Measurements from ENCODE around the gene ECI1. TPM values are rescaled to one million over a fixed set of nuclear protein-coding genes. Genes with fewer than 3 reads are reported as not detected.

The ECI1 gene
- total and polyA plus RNA-seq, 2 experiments from 2014 or later: 118 to 143 TPM

DNA sequence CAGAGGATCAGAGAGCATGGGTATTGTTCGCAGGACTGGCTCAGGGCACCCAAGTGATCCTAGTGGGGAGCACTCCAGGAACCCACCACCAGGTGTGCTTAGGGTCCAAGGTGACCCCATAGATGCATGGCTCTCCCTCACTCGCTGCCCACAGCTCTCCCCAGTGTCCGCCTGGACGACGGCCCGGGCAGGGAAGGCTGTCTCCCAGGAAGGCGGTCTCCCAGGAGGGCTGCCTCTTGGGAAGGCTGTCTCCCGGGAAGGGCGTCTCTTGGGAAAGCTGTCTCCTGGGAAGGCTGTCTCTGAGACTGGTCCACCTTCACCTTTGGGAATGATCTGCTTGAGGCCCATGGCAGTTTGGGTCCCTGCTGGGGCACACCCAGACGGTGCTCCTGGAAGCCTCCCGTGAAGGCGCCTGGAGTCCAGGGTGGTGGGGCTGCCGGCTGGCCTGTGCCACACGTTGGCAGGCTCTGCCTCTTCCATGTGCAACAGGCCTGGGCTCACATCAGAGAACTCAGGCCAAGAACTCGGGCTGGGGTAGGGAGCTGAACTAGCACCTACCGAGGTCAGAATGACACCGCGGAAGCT is 5.0 kb downstream of the ECI1 start (continued):
- TF ChIP-seq EZH2 (IDR thresholded peaks at IDR 0.05; ENCODE audit: low read depth, unreplicated experiment) (no peak), STAT1 (IDR thresholded peaks at IDR 0.05; ENCODE audit: unreplicated experiment) (no peak)
- TF ChIP-seq, protein P1, sequence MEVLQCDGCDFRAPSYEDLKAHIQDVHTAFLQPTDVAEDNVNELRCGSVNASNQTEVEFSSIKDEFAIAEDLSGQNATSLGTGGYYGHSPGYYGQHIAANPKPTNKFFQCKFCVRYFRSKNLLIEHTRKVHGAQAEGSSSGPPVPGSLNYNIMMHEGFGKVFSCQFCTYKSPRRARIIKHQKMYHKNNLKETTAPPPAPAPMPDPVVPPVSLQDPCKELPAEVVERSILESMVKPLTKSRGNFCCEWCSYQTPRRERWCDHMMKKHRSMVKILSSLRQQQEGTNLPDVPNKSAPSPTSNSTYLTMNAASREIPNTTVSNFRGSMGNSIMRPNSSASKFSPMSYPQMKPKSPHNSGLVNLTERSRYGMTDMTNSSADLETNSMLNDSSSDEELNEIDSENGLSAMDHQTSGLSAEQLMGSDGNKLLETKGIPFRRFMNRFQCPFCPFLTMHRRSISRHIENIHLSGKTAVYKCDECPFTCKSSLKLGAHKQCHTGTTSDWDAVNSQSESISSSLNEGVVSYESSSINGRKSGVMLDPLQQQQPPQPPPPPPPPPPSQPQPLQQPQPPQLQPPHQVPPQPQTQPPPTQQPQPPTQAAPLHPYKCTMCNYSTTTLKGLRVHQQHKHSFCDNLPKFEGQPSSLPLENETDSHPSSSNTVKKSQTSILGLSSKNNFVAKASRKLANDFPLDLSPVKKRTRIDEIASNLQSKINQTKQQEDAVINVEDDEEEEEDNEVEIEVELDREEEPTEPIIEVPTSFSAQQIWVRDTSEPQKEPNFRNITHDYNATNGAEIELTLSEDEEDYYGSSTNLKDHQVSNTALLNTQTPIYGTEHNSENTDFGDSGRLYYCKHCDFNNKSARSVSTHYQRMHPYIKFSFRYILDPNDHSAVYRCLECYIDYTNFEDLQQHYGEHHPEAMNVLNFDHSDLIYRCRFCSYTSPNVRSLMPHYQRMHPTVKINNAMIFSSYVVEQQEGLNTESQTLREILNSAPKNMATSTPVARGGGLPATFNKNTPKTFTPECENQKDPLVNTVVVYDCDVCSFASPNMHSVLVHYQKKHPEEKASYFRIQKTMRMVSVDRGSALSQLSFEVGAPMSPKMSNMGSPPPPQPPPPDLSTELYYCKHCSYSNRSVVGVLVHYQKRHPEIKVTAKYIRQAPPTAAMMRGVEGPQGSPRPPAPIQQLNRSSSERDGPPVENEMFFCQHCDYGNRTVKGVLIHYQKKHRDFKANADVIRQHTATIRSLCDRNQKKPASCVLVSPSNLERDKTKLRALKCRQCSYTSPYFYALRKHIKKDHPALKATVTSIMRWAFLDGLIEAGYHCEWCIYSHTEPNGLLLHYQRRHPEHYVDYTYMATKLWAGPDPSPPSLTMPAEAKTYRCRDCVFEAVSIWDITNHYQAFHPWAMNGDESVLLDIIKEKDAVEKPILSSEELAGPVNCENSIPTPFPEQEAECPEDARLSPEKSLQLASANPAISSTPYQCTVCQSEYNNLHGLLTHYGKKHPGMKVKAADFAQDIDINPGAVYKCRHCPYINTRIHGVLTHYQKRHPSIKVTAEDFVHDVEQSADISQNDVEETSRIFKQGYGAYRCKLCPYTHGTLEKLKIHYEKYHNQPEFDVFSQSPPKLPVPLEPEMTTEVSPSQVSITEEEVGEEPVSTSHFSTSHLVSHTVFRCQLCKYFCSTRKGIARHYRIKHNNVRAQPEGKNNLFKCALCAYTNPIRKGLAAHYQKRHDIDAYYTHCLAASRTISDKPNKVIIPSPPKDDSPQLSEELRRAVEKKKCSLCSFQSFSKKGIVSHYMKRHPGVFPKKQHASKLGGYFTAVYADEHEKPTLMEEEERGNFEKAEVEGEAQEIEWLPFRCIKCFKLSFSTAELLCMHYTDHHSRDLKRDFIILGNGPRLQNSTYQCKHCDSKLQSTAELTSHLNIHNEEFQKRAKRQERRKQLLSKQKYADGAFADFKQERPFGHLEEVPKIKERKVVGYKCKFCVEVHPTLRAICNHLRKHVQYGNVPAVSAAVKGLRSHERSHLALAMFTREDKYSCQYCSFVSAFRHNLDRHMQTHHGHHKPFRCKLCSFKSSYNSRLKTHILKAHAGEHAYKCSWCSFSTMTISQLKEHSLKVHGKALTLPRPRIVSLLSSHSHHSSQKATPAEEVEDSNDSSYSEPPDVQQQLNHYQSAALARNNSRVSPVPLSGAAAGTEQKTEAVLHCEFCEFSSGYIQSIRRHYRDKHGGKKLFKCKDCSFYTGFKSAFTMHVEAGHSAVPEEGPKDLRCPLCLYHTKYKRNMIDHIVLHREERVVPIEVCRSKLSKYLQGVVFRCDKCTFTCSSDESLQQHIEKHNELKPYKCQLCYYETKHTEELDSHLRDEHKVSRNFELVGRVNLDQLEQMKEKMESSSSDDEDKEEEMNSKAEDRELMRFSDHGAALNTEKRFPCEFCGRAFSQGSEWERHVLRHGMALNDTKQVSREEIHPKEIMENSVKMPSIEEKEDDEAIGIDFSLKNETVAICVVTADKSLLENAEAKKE (CRISPR knock-in tag; IDR thresholded peaks at IDR 0.05): no peak

DNA sequence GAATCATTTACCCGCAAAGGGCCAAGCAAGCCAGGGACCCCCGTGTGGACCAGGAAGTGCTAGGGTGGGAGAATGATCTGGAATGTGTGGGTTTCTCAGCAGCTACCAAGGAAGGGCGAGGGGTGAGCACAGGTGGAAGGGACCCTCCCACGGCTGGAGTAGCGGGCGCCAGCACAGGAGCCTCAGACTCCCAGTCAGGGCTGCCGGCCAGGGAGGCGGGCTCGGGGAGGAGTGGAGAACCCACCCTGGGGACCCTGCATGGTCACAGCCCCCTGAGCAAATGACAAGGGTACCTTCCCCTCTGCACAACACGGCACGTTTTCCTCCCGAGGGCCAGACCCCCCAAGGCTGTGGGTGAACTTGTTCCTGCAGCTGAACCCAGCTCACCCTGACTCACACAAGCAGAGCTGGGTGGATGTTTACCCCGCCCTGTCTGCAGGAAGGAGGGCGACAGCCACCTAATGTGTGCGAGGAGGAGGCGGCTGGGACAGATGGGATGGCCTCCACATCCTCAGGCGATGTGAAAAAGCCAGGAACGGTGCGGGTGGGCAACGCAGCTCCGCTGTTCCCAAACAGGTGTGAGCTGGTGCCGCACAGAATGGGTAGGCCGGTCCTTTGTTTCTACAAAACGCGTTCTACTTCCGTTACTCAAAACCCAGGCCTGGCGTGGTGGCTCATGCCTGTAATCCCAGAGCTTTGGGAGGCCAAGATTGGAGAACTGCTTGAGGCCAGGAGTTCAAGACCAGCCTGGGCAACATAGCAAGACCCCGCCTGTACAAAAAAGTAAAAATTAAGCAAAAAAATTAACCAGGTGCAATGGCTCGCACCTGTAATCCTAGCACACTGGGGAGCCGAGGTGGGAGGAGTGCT is 6.2 kb downstream of the ECI1 start:
- peaks cover 3% of the 10 kb centered on the region; the same call in 1 of the 2 replicates for H3K4me1 ChIP-seq (ENCODE audit: insufficient read depth)
- Mint-ChIP-seq H3K27me3 (ENCODE audit: insufficient read depth, low read depth, poor library complexity) (peaks cover 9% of the 10 kb centered on the region), H3K9me3 (no peaks in the 10 kb centered on the region), H3K4me3 (no peak overlapping the region; the same call in 2 of the 3 replicates), H3K27ac (no peak overlapping the region), H3K36me3 (ENCODE audit: low read depth) (peaks cover 59% of the 10 kb centered on the region), H3K4me1 (no peaks in the 10 kb centered on the region; the same call in 2 of the 3 replicates)
- no peaks in the 10 kb centered on the region for H3K9me2 ChIP-seq (ENCODE audit: insufficient read depth)
- no peak for DNase-seq (ENCODE audit: low spot score)
- no peak overlapping the region for H3K4me3 ChIP-seq
- H2AFZ ChIP-seq: no peak overlapping the region
- no peaks in the 10 kb centered on the region for H3K27me3 ChIP-seq (ENCODE audit: insufficient read depth)
- no peak overlapping the region; the same call in 1 of the 2 replicates for H3K27ac ChIP-seq (ENCODE audit: low read depth)
- peaks cover 4% of the 10 kb centered on the region for H4K20me1 ChIP-seq (replicated peaks; ENCODE audit: insufficient read depth)
- H3K79me2 ChIP-seq (replicated peaks; ENCODE audit: insufficient read depth): peaks cover 24% of the 10 kb centered on the region
- no peak for ATAC-seq
- H3F3A ChIP-seq (replicated peaks; ENCODE audit: low read depth): peaks cover 7% of the 10 kb centered on the region
- H3K4me2 ChIP-seq: no peak overlapping the region
- H3K36me3 ChIP-seq (ENCODE audit: insufficient read depth): peaks cover 4% of the 10 kb centered on the region; the same call in 1 of the 2 replicates
- TF ChIP-seq EZH2phosphoT487 (IDR thresholded peaks at IDR 0.05; ENCODE audit: unreplicated experiment) (no peak), JUNB (IDR thresholded peaks at IDR 0.05; ENCODE audit: unreplicated experiment) (no peak), STAT1 (IDR thresholded peaks at IDR 0.05; ENCODE audit: unreplicated experiment) (no peak), CREB1 (CRISPR knock-in tag; IDR thresholded peaks at IDR 0.05; ENCODE audit: low read depth) (no peak), ZNF331 (CRISPR knock-in tag; IDR thresholded peaks at IDR 0.05; ENCODE audit: low read depth) (no peak), POLR2AphosphoS5 (IDR thresholded peaks at IDR 0.05; ENCODE audit: low read depth) (no peak)
- TF ChIP-seq, protein P2, sequence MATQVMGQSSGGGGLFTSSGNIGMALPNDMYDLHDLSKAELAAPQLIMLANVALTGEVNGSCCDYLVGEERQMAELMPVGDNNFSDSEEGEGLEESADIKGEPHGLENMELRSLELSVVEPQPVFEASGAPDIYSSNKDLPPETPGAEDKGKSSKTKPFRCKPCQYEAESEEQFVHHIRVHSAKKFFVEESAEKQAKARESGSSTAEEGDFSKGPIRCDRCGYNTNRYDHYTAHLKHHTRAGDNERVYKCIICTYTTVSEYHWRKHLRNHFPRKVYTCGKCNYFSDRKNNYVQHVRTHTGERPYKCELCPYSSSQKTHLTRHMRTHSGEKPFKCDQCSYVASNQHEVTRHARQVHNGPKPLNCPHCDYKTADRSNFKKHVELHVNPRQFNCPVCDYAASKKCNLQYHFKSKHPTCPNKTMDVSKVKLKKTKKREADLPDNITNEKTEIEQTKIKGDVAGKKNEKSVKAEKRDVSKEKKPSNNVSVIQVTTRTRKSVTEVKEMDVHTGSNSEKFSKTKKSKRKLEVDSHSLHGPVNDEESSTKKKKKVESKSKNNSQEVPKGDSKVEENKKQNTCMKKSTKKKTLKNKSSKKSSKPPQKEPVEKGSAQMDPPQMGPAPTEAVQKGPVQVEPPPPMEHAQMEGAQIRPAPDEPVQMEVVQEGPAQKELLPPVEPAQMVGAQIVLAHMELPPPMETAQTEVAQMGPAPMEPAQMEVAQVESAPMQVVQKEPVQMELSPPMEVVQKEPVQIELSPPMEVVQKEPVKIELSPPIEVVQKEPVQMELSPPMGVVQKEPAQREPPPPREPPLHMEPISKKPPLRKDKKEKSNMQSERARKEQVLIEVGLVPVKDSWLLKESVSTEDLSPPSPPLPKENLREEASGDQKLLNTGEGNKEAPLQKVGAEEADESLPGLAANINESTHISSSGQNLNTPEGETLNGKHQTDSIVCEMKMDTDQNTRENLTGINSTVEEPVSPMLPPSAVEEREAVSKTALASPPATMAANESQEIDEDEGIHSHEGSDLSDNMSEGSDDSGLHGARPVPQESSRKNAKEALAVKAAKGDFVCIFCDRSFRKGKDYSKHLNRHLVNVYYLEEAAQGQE (IDR thresholded peaks at IDR 0.05; ENCODE audit: unreplicated experiment): no peak
- TF ChIP-seq, protein P3, sequence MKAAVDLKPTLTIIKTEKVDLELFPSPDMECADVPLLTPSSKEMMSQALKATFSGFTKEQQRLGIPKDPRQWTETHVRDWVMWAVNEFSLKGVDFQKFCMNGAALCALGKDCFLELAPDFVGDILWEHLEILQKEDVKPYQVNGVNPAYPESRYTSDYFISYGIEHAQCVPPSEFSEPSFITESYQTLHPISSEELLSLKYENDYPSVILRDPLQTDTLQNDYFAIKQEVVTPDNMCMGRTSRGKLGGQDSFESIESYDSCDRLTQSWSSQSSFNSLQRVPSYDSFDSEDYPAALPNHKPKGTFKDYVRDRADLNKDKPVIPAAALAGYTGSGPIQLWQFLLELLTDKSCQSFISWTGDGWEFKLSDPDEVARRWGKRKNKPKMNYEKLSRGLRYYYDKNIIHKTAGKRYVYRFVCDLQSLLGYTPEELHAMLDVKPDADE (IDR thresholded peaks at IDR 0.05): no peak

Measured in GM23338 (cell line).